Mesendoderm (in vitro differentiated cells): Measurements from ENCODE around the gene RSPO3. TPM values are rescaled to one million over a fixed set of nuclear protein-coding genes. Genes with fewer than 3 reads are reported as not detected.

Experiments used
- DNase-seq: peaks from one replicate; pipeline ENCODE4 v3.0.0; 2013
- H2AK5ac ChIP-seq: 2 replicates; pipeline ENCODE4 v1.6.1; 2013; ENCODE audit warnings: low read length, inconsistent platforms
- H2BK120ac ChIP-seq: 2 replicates; pipeline ENCODE4 v1.6.1; 2013; ENCODE audit warnings: low read depth, mild to moderate bottlenecking, low read length, moderate library complexity, mixed read lengths
- H2BK15ac ChIP-seq: replicated peaks from 2 replicates; pipeline ENCODE4 v1.6.1; 2013; ENCODE audit warnings: low read depth, mild to moderate bottlenecking, moderate library complexity
- H2BK5ac ChIP-seq: 2 replicates; pipeline ENCODE4 v1.6.1; 2013; ENCODE audit warnings: low read length, inconsistent platforms
- H3K18ac ChIP-seq: 2 replicates; pipeline ENCODE4 v1.6.1; 2013; ENCODE audit warnings: mild to moderate bottlenecking, low read length, mixed read lengths
- H3K23ac ChIP-seq: one replicate; pipeline ENCODE4 v1.6.1; 2013; ENCODE audit warnings: low read length
- H3K27ac ChIP-seq: 2 replicates; pipeline ENCODE4 v1.5.1; 2013; ENCODE audit warnings: low read depth, mild to moderate bottlenecking, inconsistent platforms, low read length, moderate library complexity
- H3K27me3 ChIP-seq: 2 replicates; pipeline ENCODE4 v1.6.1; 2013; ENCODE audit warnings: low read length, control low read depth, mild to moderate bottlenecking, inconsistent platforms; ENCODE audit not compliant: insufficient read depth, poor library complexity
- H3K36me3 ChIP-seq: 2 replicates; pipeline ENCODE4 v1.6.1; 2013; ENCODE audit warnings: low read length, inconsistent platforms; ENCODE audit not compliant: control insufficient read depth, insufficient read depth
- H3K4ac ChIP-seq: one replicate; pipeline ENCODE4 v1.6.1; 2013; ENCODE audit warnings: low read depth, mild to moderate bottlenecking, low read length, moderate library complexity
- H3K4me1 ChIP-seq: 2 replicates; pipeline ENCODE4 v1.6.1; 2013; ENCODE audit warnings: low read depth, low read length, inconsistent platforms; ENCODE audit not compliant: control insufficient read depth
- H3K4me2 ChIP-seq: 2 replicates; pipeline ENCODE4 v1.6.1; 2013; ENCODE audit warnings: low read length
- H3K4me3 ChIP-seq: 2 replicates; pipeline ENCODE4 v1.5.1; 2013; ENCODE audit warnings: mild to moderate bottlenecking, low read length
- H3K56ac ChIP-seq: one replicate; pipeline ENCODE4 v1.6.1; 2013; ENCODE audit warnings: low read length
- H3K79me1 ChIP-seq: 2 replicates; pipeline ENCODE4 v1.6.1; 2013; ENCODE audit warnings: low read length, inconsistent platforms
- H3K79me2 ChIP-seq: 2 replicates; pipeline ENCODE4 v1.6.1; 2013; ENCODE audit warnings: mild to moderate bottlenecking, low read length; ENCODE audit not compliant: control insufficient read depth, insufficient read depth
- H3K9ac ChIP-seq: 2 replicates; pipeline ENCODE4 v1.6.1; 2013; ENCODE audit warnings: low read length, inconsistent platforms
- H4K5ac ChIP-seq: one replicate; pipeline ENCODE4 v1.6.1; 2013; ENCODE audit warnings: low read length
- H4K8ac ChIP-seq: one replicate; pipeline ENCODE4 v1.6.1; 2013; ENCODE audit warnings: low read depth, mild to moderate bottlenecking, control low read depth, low read length, moderate library complexity
- WGBS: extraction: QIAGEN DNeasy Blood & Tissue Kit; methylation state at CpG from one replicate; pipeline ENCODE4 v1.1.7; 2013; ENCODE audit warnings: low lambda C conversion rate, missing lambda C conversion rate; ENCODE audit not compliant: insufficient coverage; ENCODE audit errors: extremely low coverage; 5-methylcytosine and 5-hydroxymethylcytosine counted together
- polyA plus RNA-seq, 2 experiments: library from polyadenylated mRNA; stranded (reverse); fragments of 200-250 nt; gene quantifications; one replicate each; pipeline ENCODE4 v1.2.3, GENCODE V29; 2013

The RSPO3 gene
- polyA plus RNA-seq (2013, experiment 1 of 2) = 1.3 TPM
- 1.0 TPM for polyA plus RNA-seq (2013, experiment 2 of 2)

GRCh38 chr6:127118298-127119101, at the start of gene RSPO3:
RSPO3 (plus strand) TSS chr6:127118671; CDS start chr6:127119193, 522 bp downstream.
- Histone ChIP-seq H3K4ac (peak within 1 kb of the TSS; percentile 5), H3K23ac (no peak within 1 kb of the TSS), H3K56ac (peak within 1 kb of the TSS; percentile 11), H4K8ac (no peak within 1 kb of the TSS), H3K36me3 (no peaks in the 10 kb centered on the region), H3K79me1 (no peaks in the 10 kb centered on the region), H2BK15ac (no peak within 1 kb of the TSS), H3K9ac (peak within 1 kb of the TSS; percentile 51), H3K4me2 (peak within 1 kb of the TSS; percentile 91), H2BK5ac (no peak within 1 kb of the TSS), H3K27me3 (peaks cover 16% of the 10 kb centered on the region), H2BK120ac (no peak within 1 kb of the TSS), H3K18ac (no peak within 1 kb of the TSS), H3K4me3 (peak within 1 kb of the TSS; percentile 56), H3K4me1 (peaks cover 2% of the 10 kb centered on the region), H3K79me2 (no peaks in the 10 kb centered on the region), H4K5ac (no peak within 1 kb of the TSS), H2AK5ac (no peak within 1 kb of the TSS), H3K27ac (no peak within 1 kb of the TSS)
- no CpG with 5 or more reads among the region's 63 CpGs for WGBS
- DNase-seq = peak; percentile 48

- H3K36me3 ChIP-seq = no peaks in the 10 kb centered on the region
- peak; percentile 61 for DNase-seq
- H3K18ac ChIP-seq = no peak overlapping the region
- H3K4me1 ChIP-seq = no peaks in the 10 kb centered on the region
- H2BK5ac ChIP-seq = no peak overlapping the region
- H3K4me2 ChIP-seq = no peak overlapping the region
- no peak overlapping the region for H4K8ac ChIP-seq
- H3K79me1 ChIP-seq = no peaks in the 10 kb centered on the region
- no CpG with 5 or more reads among the region's 3 CpGs for WGBS
- no peak overlapping the region for H2BK120ac ChIP-seq
- H3K27ac ChIP-seq = no peak overlapping the region
- H4K5ac ChIP-seq = no peak overlapping the region
- no peak overlapping the region for H3K23ac ChIP-seq
- no peaks in the 10 kb centered on the region for H3K27me3 ChIP-seq
- no peak overlapping the region for H3K4ac ChIP-seq
- H3K4me3 ChIP-seq = no peak overlapping the region
- no peaks in the 10 kb centered on the region for H3K79me2 ChIP-seq
- no peak overlapping the region for H3K56ac ChIP-seq
- no peak overlapping the region for H3K9ac ChIP-seq
- H2AK5ac ChIP-seq = no peak overlapping the region
- H2BK15ac ChIP-seq = no peak overlapping the region
These were observed 48.7 kb upstream of the RSPO3 start for GRCh38 chr6:127069659-127070279.

GRCh38 chr6:127073222-127073621, 45.2 kb upstream of the RSPO3 start:
- Histone ChIP-seq H2BK120ac (no peak overlapping the region), H3K27ac (no peak overlapping the region), H3K4me3 (no peak overlapping the region), H3K36me3 (no peaks in the 10 kb centered on the region), H3K9ac (no peak overlapping the region), H3K18ac (no peak overlapping the region), H3K23ac (no peak overlapping the region), H3K79me1 (no peaks in the 10 kb centered on the region), H3K27me3 (no peaks in the 10 kb centered on the region), H4K8ac (no peak overlapping the region), H3K4ac (no peak overlapping the region), H3K56ac (no peak overlapping the region), H3K4me1 (no peaks in the 10 kb centered on the region), H3K4me2 (no peak overlapping the region), H2BK5ac (no peak overlapping the region), H2AK5ac (no peak overlapping the region), H4K5ac (no peak overlapping the region), H2BK15ac (no peak overlapping the region), H3K79me2 (no peaks in the 10 kb centered on the region)
- no peak for DNase-seq
- no CpG with 5 or more reads among the region's 1 CpG for WGBS

GRCh38 chr6:127076466-127076865, 42.0 kb upstream of the RSPO3 start:
- no peak overlapping the region for H2BK5ac ChIP-seq
- H3K36me3 ChIP-seq = no peaks in the 10 kb centered on the region
- no peak overlapping the region for H2BK15ac ChIP-seq
- H3K56ac ChIP-seq = no peak overlapping the region
- H2BK120ac ChIP-seq = no peak overlapping the region
- H3K4ac ChIP-seq = no peak overlapping the region
- DNase-seq = no peak
- no peak overlapping the region for H3K23ac ChIP-seq
- H2AK5ac ChIP-seq = no peak overlapping the region
- H4K8ac ChIP-seq = no peak overlapping the region
- H3K79me1 ChIP-seq = no peaks in the 10 kb centered on the region
- no peak overlapping the region for H4K5ac ChIP-seq
- H3K18ac ChIP-seq = no peak overlapping the region
- no peaks in the 10 kb centered on the region for H3K79me2 ChIP-seq
- H3K4me2 ChIP-seq = no peak overlapping the region
- no peak overlapping the region for H3K9ac ChIP-seq
- no peaks in the 10 kb centered on the region for H3K27me3 ChIP-seq
- H3K4me3 ChIP-seq = no peak overlapping the region
- WGBS = no CpG with 5 or more reads among the region's 4 CpGs
- no peak overlapping the region for H3K27ac ChIP-seq
- no peaks in the 10 kb centered on the region for H3K4me1 ChIP-seq

GRCh38 chr6:127077886-127078285, 40.6 kb upstream of the RSPO3 start:
- H3K27ac ChIP-seq = no peak overlapping the region
- H4K5ac ChIP-seq = no peak overlapping the region
- no peak overlapping the region for H4K8ac ChIP-seq

More at GRCh38 chr6:127077886-127078285, 40.6 kb upstream of the RSPO3 start:
- no peak overlapping the region for H3K23ac ChIP-seq
- H3K36me3 ChIP-seq = no peaks in the 10 kb centered on the region
- no peak overlapping the region for H2BK120ac ChIP-seq
- H3K4me1 ChIP-seq = no peaks in the 10 kb centered on the region
- H3K79me2 ChIP-seq = no peaks in the 10 kb centered on the region
- H3K4ac ChIP-seq = no peak overlapping the region
- no peak overlapping the region for H2BK15ac ChIP-seq
- no CpG with 5 or more reads among the region's 2 CpGs for WGBS
- H3K9ac ChIP-seq = no peak overlapping the region
- no peak overlapping the region for H2BK5ac ChIP-seq
- no peaks in the 10 kb centered on the region for H3K79me1 ChIP-seq
- DNase-seq = no peak
- H3K27me3 ChIP-seq = no peaks in the 10 kb centered on the region
- H2AK5ac ChIP-seq = no peak overlapping the region
- no peak overlapping the region for H3K56ac ChIP-seq
- H3K18ac ChIP-seq = no peak overlapping the region
- no peak overlapping the region for H3K4me3 ChIP-seq
- no peak overlapping the region for H3K4me2 ChIP-seq
